Testis (tissue), 3 donors: ENCODE measurements around the gene OGFR. TPM values are rescaled to one million over a fixed set of nuclear protein-coding genes. Genes with fewer than 3 reads are reported as not detected.

Experiments
- DNase-seq: peaks from one replicate; pipeline ENCODE4 v3.0.0-alpha.2; 2019
- H3K27ac ChIP-seq, 2 donors: fragments of 200-600 bp; sonication (generic); one replicate each; pipeline ENCODE4 v1.5.1; 2019
- H3K27me3 ChIP-seq: fragments of 200-600 bp; sonication (generic); one replicate; pipeline ENCODE4 v1.5.1; 2019
- H3K36me3 ChIP-seq: fragments of 200-600 bp; sonication (generic); one replicate; pipeline ENCODE4 v1.5.1; 2017; ENCODE audit warnings: low read depth; ENCODE audit errors: missing control alignments
- H3K4me1 ChIP-seq: fragments of 200-600 bp; sonication (generic); one replicate; pipeline ENCODE4 v1.5.1; 2019
- H3K4me3 ChIP-seq, 2 donors: fragments of 200-600 bp; sonication (generic); one replicate each; pipeline ENCODE4 v1.5.1; 2017 to 2019
- H3K9me3 ChIP-seq: fragments of 200-600 bp; sonication (generic); one replicate; pipeline ENCODE4 v1.5.1; 2017
- CTCF ChIP-seq, 3 experiments: fragments of 450-650 bp in 2 of 3; fragments of 200-600 bp in 1 of 3; sonication (generic) in 1 of 3; IDR thresholded peaks; one replicate each; pipeline ENCODE4 v1.5.1; 2016 to 2019; ENCODE audit warnings: antibody characterized with exemption in 3 of 3, mild to moderate bottlenecking in 2 of 3, moderate library complexity in 1 of 3
- POLR2A ChIP-seq: fragments of 450-650 bp; IDR thresholded peaks from one replicate; pipeline ENCODE4 v1.6.1; 2017; ENCODE audit warnings: antibody characterized with exemption, mild to moderate bottlenecking, moderate library complexity
- whole genome bisulfite sequencing, 2 donors: methylation state at CpG; one replicate each; pipeline ENCODE4 v1.1.5; 2018; 5-methylcytosine and 5-hydroxymethylcytosine counted together
- intact Hi-C: fragments of 100-400 bp; cut with DNase I; formaldehyde crosslinking; loops from one replicate; pipeline ENCODE4 v1.15.1; 2023; ENCODE audit warnings: low total_unique reads
- polyA plus RNA-seq: library from polyadenylated mRNA; stranded (reverse); fragments of 350-450 nt; fragmentation: Illumina TruSeq; extraction: RNeasy Lipid Tissue Mini Kit (QIAGEN cat#74804); gene quantifications from one replicate; pipeline ENCODE4 v1.2.3, GENCODE V29; 2014; ENCODE audit warnings: low read depth, low replicate concordance; ENCODE audit not compliant: insufficient read depth
- total RNA-seq, 2 donors: library from RNA; depleted of rRNA; stranded (reverse); fragments of >200 nt; gene quantifications; one replicate each; pipeline ENCODE4 v1.2.3, GENCODE V29; 2016

Gene OGFR
- total and polyA plus RNA-seq, 3 donors from 2014 or later: 23.7 to 57.0 (median 46.6) TPM

GRCh38 chr20:62858058-62858830 is 53.6 kb downstream of the OGFR start:
- no peak for DNase-seq
- WGBS, 2 donors: 79 to 90% methylated on average over 20 to 22 of the region's 23 CpGs
- no peaks in the 10 kb centered on the region for H3K9me3 ChIP-seq
- intact Hi-C loops: no loop called here
- no peaks in the 10 kb centered on the region for H3K27me3 ChIP-seq
- no peak overlapping the region for H3K4me3 ChIP-seq
- no peak overlapping the region for H3K27ac ChIP-seq
- H3K36me3 ChIP-seq: no peaks in the 10 kb centered on the region
- no peak for TF ChIP-seq POLR2A
- TF ChIP-seq CTCF (IDR thresholded peaks at IDR 0.05): no peak
- H3K4me1 ChIP-seq: peaks cover 8% of the 10 kb centered on the region

GRCh38 chr20:62859721-62860120 is 55.1 kb downstream of the OGFR start:
- intact Hi-C loops: no loop called here
- Histone ChIP-seq H3K36me3 (no peaks in the 10 kb centered on the region), H3K4me3 (no peak overlapping the region), H3K4me1 (peaks cover 8% of the 10 kb centered on the region), H3K9me3 (no peaks in the 10 kb centered on the region), H3K27ac (no peak overlapping the region), H3K27me3 (no peaks in the 10 kb centered on the region)
- WGBS, 2 donors: 72 to 77% methylated on average over 12 of the region's 12 CpGs
- TF ChIP-seq POLR2A: no peak
- TF ChIP-seq CTCF (IDR thresholded peaks at IDR 0.05): no peak
- no peak for DNase-seq

- intact Hi-C loops: no loop called here
- Histone ChIP-seq H3K36me3 (no peaks in the 10 kb centered on the region), H3K4me3 (peak overlapping the region; percentile 27 to 55), H3K27ac (no peak overlapping the region), H3K4me1 (peaks cover 8% of the 10 kb centered on the region), H3K9me3 (no peaks in the 10 kb centered on the region), H3K27me3 (no peaks in the 10 kb centered on the region)
- DNase-seq: no peak
- TF ChIP-seq POLR2A: no peak
- WGBS, 2 donors: 15 to 32% methylated on average over 4 to 24 of the region's 24 CpGs
Measured at GRCh38 chr20:62860391-62860923, 55.8 kb downstream of the OGFR start.

- WGBS, 2 donors: 2% methylated on average over 68 of the region's 129 CpGs; no CpG with 5 or more reads in 1 of the 2 donors
- Histone ChIP-seq H3K9me3 (no peaks in the 10 kb centered on the region), H3K4me3 (peak overlapping the region; percentile 27 to 55), H3K36me3 (no peaks in the 10 kb centered on the region), H3K27me3 (no peaks in the 10 kb centered on the region), H3K4me1 (peaks cover 8% of the 10 kb centered on the region), H3K27ac (peak overlapping the region in 1 of 2 donors; percentile 41)
- TF ChIP-seq CTCF (IDR thresholded peaks at IDR 0.05): no peak
- DNase-seq: no peak
- intact Hi-C loops: no loop called here
Measured at GRCh38 chr20:62860924-62861691, 56.5 kb downstream of the OGFR start.

GRCh38 chr20:62861726-62862336 is 57.2 kb downstream of the OGFR start, which contains the start of gene TCFL5:
TSS of gene TCFL5 (minus strand) at chr20:62861822. CDS start at chr20:62861670, 152 bp downstream.
- Histone ChIP-seq H3K27ac (peak within 1 kb of the TSS in 1 of 2 donors; percentile 48), H3K9me3 (no peaks in the 10 kb centered on the region), H3K4me1 (peaks cover 8% of the 10 kb centered on the region), H3K36me3 (no peaks in the 10 kb centered on the region), H3K4me3 (peak within 1 kb of the TSS; percentile 41 to 55), H3K27me3 (no peaks in the 10 kb centered on the region)
- 16 to 65% methylated on average over 4 to 24 of the region's 70 CpGs for WGBS, 2 donors
- peak; percentile 91 for DNase-seq
- TF ChIP-seq POLR2A (no peak), CTCF (IDR thresholded peaks at IDR 0.05) (no peak)
- intact Hi-C loops: no loop called here
